Osteoblast (primary cell): ENCODE results near the gene CD3E. TPM values are rescaled to one million over a fixed set of nuclear protein-coding genes. Genes with fewer than 3 reads are reported as not detected.

Source experiments
- DNase-seq: peaks from one replicate; pipeline ENCODE4 v3.0.0; 2011; ENCODE audit warnings: low spot score, mixed read lengths; ENCODE audit not compliant: insufficient read length; ENCODE audit errors: missing footprints
- H2AFZ ChIP-seq: 2 replicates; pipeline ENCODE4 v1.6.0; 2011; ENCODE audit warnings: mild to moderate bottlenecking, low read length
- H3K27ac ChIP-seq: 2 replicates; pipeline ENCODE4 v1.5.1; 2011; ENCODE audit warnings: mild to moderate bottlenecking, low read depth, low read length, moderate library complexity
- H3K27me3 ChIP-seq: 2 replicates; pipeline ENCODE4 v1.6.0; 2012; ENCODE audit warnings: mild to moderate bottlenecking, control low read depth, inconsistent platforms, low read length, moderate library complexity; ENCODE audit not compliant: insufficient read depth
- H3K36me3 ChIP-seq: 2 replicates; pipeline ENCODE4 v1.5.1; 2011; ENCODE audit warnings: mild to moderate bottlenecking, low read length, control low read depth, moderate library complexity; ENCODE audit not compliant: insufficient read depth
- H3K4me1 ChIP-seq: 2 replicates; pipeline ENCODE4 v1.5.1; 2011; ENCODE audit warnings: mild to moderate bottlenecking, low read length, control low read depth, moderate library complexity; ENCODE audit not compliant: insufficient read depth
- H3K4me2 ChIP-seq: 2 replicates; pipeline ENCODE4 v1.6.0; 2011; ENCODE audit warnings: mild to moderate bottlenecking, low read length; ENCODE audit not compliant: insufficient read depth
- H3K4me3 ChIP-seq: fragments of 200-600 bp; sonication (generic); 3 replicates; pipeline ENCODE4 v1.5.1; 2012; ENCODE audit warnings: mild to moderate bottlenecking, low read length, inconsistent platforms; ENCODE audit not compliant: insufficient read depth
- H3K79me2 ChIP-seq: 2 replicates; pipeline ENCODE4 v1.6.0; 2012; ENCODE audit warnings: mild to moderate bottlenecking, low read length, control low read depth, inconsistent platforms; ENCODE audit not compliant: insufficient read depth
- H3K9me3 ChIP-seq: 2 replicates; pipeline ENCODE4 v1.5.1; 2011; ENCODE audit warnings: low read depth, low read length, control low read depth
- H4K20me1 ChIP-seq: 2 replicates; pipeline ENCODE4 v1.6.0; 2012; ENCODE audit warnings: mild to moderate bottlenecking, low read length, control low read depth; ENCODE audit not compliant: insufficient read depth
- CTCF ChIP-seq: IDR thresholded peaks from 2 replicates; pipeline ENCODE4 v1.5.1; 2011; ENCODE audit warnings: mild to moderate bottlenecking, low read depth, low read length, moderate library complexity; ENCODE audit errors: extremely low read depth
- total RNA-seq: library from RNA; depleted of rRNA; stranded (reverse); fragments of >200 nt; gene quantifications from 2 replicates; pipeline ENCODE4 v1.2.3, GENCODE V29; 2012

CD3E gene
- total RNA-seq, 1 donor = not detected

GRCh38 chr11:118353084-118353710, 48.7 kb downstream of the CD3E start:
- Histone ChIP-seq H3K4me2 (no peak overlapping the region), H3K36me3 (no peaks in the 10 kb centered on the region), H3K79me2 (no peaks in the 10 kb centered on the region), H3K27ac (no peak overlapping the region), H3K27me3 (peaks cover 17% of the 10 kb centered on the region), H2AFZ (no peak overlapping the region), H3K9me3 (no peaks in the 10 kb centered on the region), H3K4me3 (no peak overlapping the region), H4K20me1 (no peaks in the 10 kb centered on the region), H3K4me1 (no peaks in the 10 kb centered on the region)
- peak; percentile 63 for TF ChIP-seq CTCF
- peak; percentile 45 for DNase-seq

GRCh38 chr11:118358071-118358470, 53.5 kb downstream of the CD3E start:
- H3K79me2 ChIP-seq = peaks cover 35% of the 10 kb centered on the region

GRCh38 chr11:118359295-118359958, 54.9 kb downstream of the CD3E start, which contains the start of gene UBE4A:
Gene UBE4A, plus strand, starts transcription at chr11:118359600. Its CDS starts 5,481 bp downstream, at chr11:118365081.
- DNase-seq = peak; percentile 83
- no peaks in the 10 kb centered on the region for H3K9me3 ChIP-seq
- H3K4me1 ChIP-seq = peaks cover 14% of the 10 kb centered on the region
- peak within 1 kb of the TSS; percentile 97 for H3K4me2 ChIP-seq
- H4K20me1 ChIP-seq = peaks cover 4% of the 10 kb centered on the region
- no peak for TF ChIP-seq CTCF
- peak within 1 kb of the TSS; percentile 85 for H2AFZ ChIP-seq
- H3K27ac ChIP-seq = peak within 1 kb of the TSS; percentile 57
- H3K36me3 ChIP-seq = no peaks in the 10 kb centered on the region
- H3K4me3 ChIP-seq = peak within 1 kb of the TSS; percentile 76
- peaks cover 48% of the 10 kb centered on the region for H3K79me2 ChIP-seq
- H3K27me3 ChIP-seq = no peaks in the 10 kb centered on the region

More at GRCh38 chr11:118358071-118358470, 53.5 kb downstream of the CD3E start:
- H3K36me3 ChIP-seq = no peaks in the 10 kb centered on the region
- H4K20me1 ChIP-seq = peaks cover 4% of the 10 kb centered on the region
- no peaks in the 10 kb centered on the region for H3K27me3 ChIP-seq
- H2AFZ ChIP-seq = no peak overlapping the region
- H3K9me3 ChIP-seq = no peaks in the 10 kb centered on the region
- H3K4me3 ChIP-seq = no peak overlapping the region
- no peak for TF ChIP-seq CTCF
- DNase-seq = no peak
- H3K4me1 ChIP-seq = peaks cover 14% of the 10 kb centered on the region
- H3K27ac ChIP-seq = no peak overlapping the region
- H3K4me2 ChIP-seq = no peak overlapping the region

DNA sequence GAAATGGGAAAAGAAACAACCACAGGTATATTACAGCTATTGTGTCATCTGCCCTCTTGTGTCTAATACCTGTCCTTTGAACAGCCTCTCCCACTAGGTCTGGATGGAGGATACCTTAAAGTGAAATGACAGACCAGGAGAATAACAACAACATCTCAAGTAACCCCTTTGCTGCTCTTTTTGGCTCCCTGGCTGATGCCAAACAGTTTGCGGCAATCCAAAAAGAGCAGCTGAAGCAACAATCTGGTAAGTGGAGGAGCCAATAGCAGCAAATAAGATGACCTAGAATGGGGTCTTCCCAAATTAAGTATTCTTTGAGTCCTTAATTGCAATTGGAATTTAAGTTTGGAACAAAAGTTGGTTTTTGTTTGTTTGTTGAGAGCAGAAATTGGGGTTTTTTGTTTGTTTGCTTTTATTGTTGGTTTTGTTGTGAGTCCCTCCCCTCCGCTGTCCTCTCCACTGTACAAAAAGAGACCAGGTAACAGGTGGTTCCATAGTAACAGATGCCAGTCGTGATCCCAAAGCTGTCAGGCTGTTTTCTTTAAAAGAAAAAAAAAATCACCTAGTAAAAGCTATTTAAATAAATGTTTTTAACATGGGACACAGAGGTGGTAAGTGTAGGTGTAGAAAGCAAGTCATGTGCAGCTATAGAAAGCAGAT, 60.6 kb downstream of the CD3E start:
- Histone ChIP-seq H3K27me3 (no peaks in the 10 kb centered on the region), H3K4me1 (peaks cover 9% of the 10 kb centered on the region), H3K4me3 (no peak overlapping the region), H3K79me2 (peaks cover 48% of the 10 kb centered on the region), H4K20me1 (peaks cover 4% of the 10 kb centered on the region), H3K4me2 (no peak overlapping the region), H3K36me3 (peaks cover 30% of the 10 kb centered on the region), H3K9me3 (no peaks in the 10 kb centered on the region), H3K27ac (no peak overlapping the region), H2AFZ (no peak overlapping the region)
- no peak for DNase-seq
- TF ChIP-seq CTCF = no peak
